Adrenal gland (tissue), 12 donors: Measurements from ENCODE around the gene LIN52. TPM values are rescaled to one million over a fixed set of nuclear protein-coding genes. Genes with fewer than 3 reads are reported as not detected.

ENCODE experiments used
- DNase-seq, 7 donors: peaks; one replicate each; pipeline ENCODE4 v3.0.0-alpha.2; 2019 to 2020
- H3K27ac ChIP-seq, 5 donors: fragments of 200-600 bp; sonication (generic) in 4 of 5; 1 replicate in 3 of 5; 2 replicates in 2 of 5; pipeline versions ENCODE4 v1.5.1 to v1.8.0; 2016 to 2020; ENCODE audit warnings: mild to moderate bottlenecking in 1 of 5
- H3K27me3 ChIP-seq: fragments of 200-600 bp; 2 replicates; pipeline ENCODE4 v1.8.0; 2021
- H3K36me3 ChIP-seq, 2 donors: fragments of 200-600 bp; replicated peaks in 1 of 2; 1 replicate in 1 of 2; 2 replicates in 1 of 2; pipeline versions ENCODE4 v1.5.1 to v1.8.0; 2018 to 2022
- H3K4me1 ChIP-seq, 2 donors: fragments of 200-600 bp; replicated peaks in 1 of 2; 1 replicate in 1 of 2; 2 replicates in 1 of 2; pipeline versions ENCODE4 v1.5.1 to v1.8.0; 2018 to 2021
- H3K4me3 ChIP-seq, 4 donors: fragments of 200-600 bp; sonication (generic) in 3 of 4; one replicate each; pipeline ENCODE4 v1.5.1; 2016 to 2018
- H3K9me3 ChIP-seq, 3 donors: fragments of 200-600 bp; sonication (generic) in 1 of 3; replicated peaks in 1 of 3; 1 replicate in 2 of 3; 2 replicates in 1 of 3; pipeline versions ENCODE4 v1.5.1 to v1.8.0; 2016 to 2021
- POLR2A ChIP-seq, 2 donors: fragments of 450-650 bp; IDR thresholded peaks; one replicate each; pipeline ENCODE4 v1.6.1; 2017; ENCODE audit warnings: antibody characterized with exemption in 2 of 2, mild to moderate bottlenecking in 2 of 2, moderate library complexity in 1 of 2
- WGBS, 4 donors: extraction: QIAGEN DNeasy Blood & Tissue Kit in 2 of 4; methylation state at CpG; one replicate each; pipeline versions ENCODE4 v1.1.5 to v1.1.7; 2013 to 2017; 5-methylcytosine and 5-hydroxymethylcytosine counted together
- intact Hi-C, 2 donors: fragments of 100-400 bp; cut with DNase I; formaldehyde crosslinking; loops; one replicate each; pipeline versions ENCODE4 v1.14.1 to v1.15.0; 2022 to 2023
- polyA plus RNA-seq, 3 donors: library from polyadenylated mRNA; stranded (reverse); fragments of 200-250 nt in 2 of 3; fragments of 350-450 nt in 1 of 3; fragmentation: Illumina TruSeq in 1 of 3; extraction: RNeasy Lipid Tissue Mini Kit (QIAGEN cat#74804) in 1 of 3; gene quantifications; one replicate each; pipeline ENCODE4 v1.2.3, GENCODE V29; 2013 to 2014
- total RNA-seq, 9 donors: library from RNA; depleted of rRNA in 4 of 9; stranded (reverse); fragments of >200 nt in 4 of 9; fragments of 120-200 nt in 1 of 9; fragmentation: NEBNext Ultra II Directional in 1 of 9; extraction: Animal tissue kit (Norgen Biotek cat#: 25700) in 1 of 9; gene quantifications; one replicate each; pipeline versions ENCODE4 v1.1.0 to v1.2.4, GENCODE V29; 2013 to 2023
- TF ChIP-seq, protein P1 (sequence below), 6 experiments: fragments of 450-650 bp in 4 of 6; fragments of 200-600 bp in 2 of 6; sonication (generic) in 1 of 6; IDR thresholded peaks; 1 replicate in 5 of 6; 2 replicates in 1 of 6; pipeline versions ENCODE4 v1.5.1 to v1.8.0; 2016 to 2021; ENCODE audit warnings: antibody characterized with exemption in 6 of 6, mild to moderate bottlenecking in 2 of 6, moderate library complexity in 1 of 6
- donor health status: healthy with polysubstance abuse.
- donor health status: Bipolar disorder and iron deficiency.
- donor health status: DM: yes; HTN: yes; CAD: no.
- donor health status: DM: no; HTN: no; CAD: no.
- donor health status: DM: no; HTN: no; CAD: no.
- donor health status: DM: yes; HTN: yes; CAD: no.

Gene LIN52
- total and polyA plus RNA-seq, 12 donors, result 4.6 to 14.3 (median 8.0) TPM

DNA sequence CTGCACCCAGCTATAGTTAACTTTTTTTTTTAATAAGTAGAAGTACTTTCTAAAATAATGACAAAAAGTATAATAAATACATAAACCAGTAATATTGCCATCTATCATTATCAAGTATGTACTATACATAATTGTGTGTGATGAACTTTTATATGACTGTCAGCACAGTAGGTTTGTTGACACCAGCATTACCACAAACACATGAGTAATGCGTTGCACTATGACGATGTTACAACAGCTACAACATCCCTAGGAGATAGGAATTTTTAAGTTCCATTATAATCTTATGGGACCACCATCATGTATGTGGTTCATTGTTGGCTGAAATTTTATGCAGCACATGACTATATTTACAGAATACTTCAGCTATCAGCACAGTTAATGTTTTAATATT, 91.6 kb downstream of the LIN52 start:
- Histone ChIP-seq H3K9me3 (no peaks in the 10 kb centered on the region), H3K4me1 (no peaks in the 10 kb centered on the region), H3K36me3 (no peaks in the 10 kb centered on the region), H3K4me3 (no peak overlapping the region), H3K27me3 (no peaks in the 10 kb centered on the region), H3K27ac (no peak overlapping the region)
- TF ChIP-seq, protein P1, sequence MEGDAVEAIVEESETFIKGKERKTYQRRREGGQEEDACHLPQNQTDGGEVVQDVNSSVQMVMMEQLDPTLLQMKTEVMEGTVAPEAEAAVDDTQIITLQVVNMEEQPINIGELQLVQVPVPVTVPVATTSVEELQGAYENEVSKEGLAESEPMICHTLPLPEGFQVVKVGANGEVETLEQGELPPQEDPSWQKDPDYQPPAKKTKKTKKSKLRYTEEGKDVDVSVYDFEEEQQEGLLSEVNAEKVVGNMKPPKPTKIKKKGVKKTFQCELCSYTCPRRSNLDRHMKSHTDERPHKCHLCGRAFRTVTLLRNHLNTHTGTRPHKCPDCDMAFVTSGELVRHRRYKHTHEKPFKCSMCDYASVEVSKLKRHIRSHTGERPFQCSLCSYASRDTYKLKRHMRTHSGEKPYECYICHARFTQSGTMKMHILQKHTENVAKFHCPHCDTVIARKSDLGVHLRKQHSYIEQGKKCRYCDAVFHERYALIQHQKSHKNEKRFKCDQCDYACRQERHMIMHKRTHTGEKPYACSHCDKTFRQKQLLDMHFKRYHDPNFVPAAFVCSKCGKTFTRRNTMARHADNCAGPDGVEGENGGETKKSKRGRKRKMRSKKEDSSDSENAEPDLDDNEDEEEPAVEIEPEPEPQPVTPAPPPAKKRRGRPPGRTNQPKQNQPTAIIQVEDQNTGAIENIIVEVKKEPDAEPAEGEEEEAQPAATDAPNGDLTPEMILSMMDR (IDR thresholded peaks at IDR 0.05), result no peak
- no peak for TF ChIP-seq POLR2A (IDR thresholded peaks at IDR 0.05)
- no peak for DNase-seq
- 84 to 94% (median 86%) methylated on average over 2 of the region's 2 CpGs for WGBS, 4 donors
- intact Hi-C loops, result no loop called here

DNA sequence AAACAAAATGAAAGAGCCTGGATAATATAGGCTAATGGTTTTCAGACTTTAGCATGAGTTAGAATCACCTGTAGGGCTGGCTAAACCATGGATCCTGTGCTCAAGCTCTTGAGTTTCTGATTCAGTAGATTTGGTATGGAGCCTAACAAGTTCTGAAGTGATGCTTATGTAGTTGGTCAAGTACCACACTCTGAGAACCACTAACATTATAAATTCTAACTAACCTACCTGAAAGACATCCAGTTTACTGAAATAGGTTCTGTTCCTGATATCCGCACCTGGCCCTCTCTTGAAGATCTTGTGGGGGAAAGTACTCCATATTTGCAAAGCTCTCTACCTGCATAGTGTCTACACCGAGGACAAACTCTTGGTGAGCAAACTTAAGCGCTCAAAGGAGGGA, 95.1 kb downstream of the LIN52 start:
- no peaks in the 10 kb centered on the region for H3K4me1 ChIP-seq
- H3K36me3 ChIP-seq, result no peaks in the 10 kb centered on the region
- no peak for DNase-seq
- intact Hi-C loops, result no loop called here
- H3K27ac ChIP-seq, result no peak overlapping the region
- H3K4me3 ChIP-seq, result no peak overlapping the region
- 67 to 98% (median 91%) methylated on average over 3 of the region's 3 CpGs for WGBS, 4 donors
- no peaks in the 10 kb centered on the region for H3K9me3 ChIP-seq
- no peaks in the 10 kb centered on the region for H3K27me3 ChIP-seq
- no peak for TF ChIP-seq POLR2A (IDR thresholded peaks at IDR 0.05)
- TF ChIP-seq, protein P1 (IDR thresholded peaks at IDR 0.05), result no peak

DNA sequence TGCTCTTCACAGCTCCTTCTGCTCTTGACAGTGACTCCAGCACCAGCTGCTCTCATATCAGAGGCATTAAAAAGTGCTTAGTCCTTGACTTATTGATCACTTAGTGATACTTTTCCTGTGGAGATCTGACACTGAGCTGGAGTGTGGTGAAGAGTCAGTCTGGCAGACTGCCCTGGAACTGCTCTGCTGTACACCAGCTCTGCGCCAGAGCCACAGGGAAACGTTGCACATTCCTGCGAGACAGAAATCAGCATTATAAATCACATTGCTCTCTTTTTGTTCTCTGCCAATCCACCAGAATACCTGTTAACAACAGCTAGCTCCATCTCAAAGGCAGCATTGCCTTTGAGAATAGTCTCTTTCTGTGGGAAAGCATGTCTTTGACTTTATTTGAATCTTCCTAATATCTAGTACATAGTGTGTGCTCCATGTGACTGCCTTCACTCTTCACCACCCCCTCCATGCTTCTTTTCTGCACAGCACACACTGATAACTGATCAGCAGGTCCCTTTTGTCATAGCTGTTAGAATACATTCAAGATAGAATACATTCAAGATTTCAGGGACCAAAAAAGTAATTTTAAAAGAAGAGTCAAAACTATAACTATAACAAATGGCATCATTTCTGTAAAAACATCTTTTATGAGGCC, 106.3 kb downstream of the LIN52 start:
- WGBS, 4 donors, result 55 to 77% (median 59%) methylated on average over 3 of the region's 3 CpGs
- DNase-seq, result peak in 4 of 7 donors; percentile 9 to 63 (median 24)
- Histone ChIP-seq H3K27me3 (no peaks in the 10 kb centered on the region), H3K4me3 (no peak overlapping the region), H3K9me3 (no peaks in the 10 kb centered on the region), H3K36me3 (no peaks in the 10 kb centered on the region), H3K4me1 (no peaks in the 10 kb centered on the region), H3K27ac (no peak overlapping the region)
- no peak for TF ChIP-seq POLR2A (IDR thresholded peaks at IDR 0.05)
- TF ChIP-seq, protein P1 (IDR thresholded peaks at IDR 0.05), result no peak
- intact Hi-C loops, result no loop called here

DNA sequence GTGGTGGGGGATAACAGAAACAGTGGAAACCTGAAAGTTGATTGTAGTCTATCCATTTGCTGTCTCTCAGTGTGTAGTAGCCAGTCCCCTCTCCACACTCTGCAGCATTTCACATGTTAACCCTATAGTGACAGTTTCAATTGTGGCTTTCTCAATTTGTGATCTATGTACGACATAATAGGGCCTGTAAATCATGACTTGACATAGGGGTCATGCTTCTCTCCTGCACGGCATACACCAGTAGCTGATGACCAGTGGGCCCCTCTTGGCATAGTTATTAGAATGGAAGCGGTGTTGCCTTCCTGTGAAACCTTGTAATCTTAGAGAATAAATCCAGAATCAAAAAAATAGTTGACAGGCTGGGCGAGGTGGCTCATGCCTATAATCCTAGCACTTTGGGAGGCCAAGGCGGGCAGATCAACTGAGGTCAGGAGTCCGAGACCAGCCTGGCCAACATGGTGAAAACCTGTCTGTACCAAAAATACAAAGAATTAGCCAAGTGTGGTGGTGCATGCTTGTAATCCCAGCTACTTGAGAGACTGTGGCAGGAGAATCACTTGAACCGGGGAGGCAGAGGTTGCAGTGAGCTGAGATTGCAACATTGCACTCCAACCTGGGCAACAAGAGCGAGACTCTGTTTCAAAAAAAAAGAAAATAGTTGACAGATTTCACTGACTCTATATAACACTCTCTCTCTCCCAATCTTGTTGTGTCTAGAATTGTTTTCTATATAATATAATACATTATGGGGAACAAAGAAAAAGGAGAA, 109.9 kb downstream of the LIN52 start:
- Histone ChIP-seq H3K27ac (no peak overlapping the region), H3K27me3 (no peaks in the 10 kb centered on the region), H3K4me3 (no peak overlapping the region), H3K36me3 (peaks cover 0 to 3% of the 10 kb centered on the region in 2 donors), H3K4me1 (no peaks in the 10 kb centered on the region), H3K9me3 (no peaks in the 10 kb centered on the region)
- no peak for DNase-seq
- WGBS, 4 donors, result 91 to 97% (median 94%) methylated on average over 8 of the region's 8 CpGs
- TF ChIP-seq, protein P1 (IDR thresholded peaks at IDR 0.05), result no peak
- no peak for TF ChIP-seq POLR2A (IDR thresholded peaks at IDR 0.05)
- intact Hi-C loops, result no loop called here
